ENCODE data around the gene PTPRG.

- TF ChIP-seq POLR2AphosphoS5 (IDR thresholded peaks at IDR 0.05; ENCODE audit: low read depth, low read length) (no peak), POLR2A (IDR thresholded peaks at IDR 0.05; ENCODE audit: low read depth, low read length) (no peak)
Measured at GRCh38 chr3:61579685-61580084, 18.3 kb downstream of the PTPRG start.
